Measurements from ENCODE around the gene NTM. TPM values are rescaled to one million over a fixed set of nuclear protein-coding genes. Genes with fewer than 3 reads are reported as not detected.

Gene NTM
- total RNA-seq, 4 donors from 2014 or later, result 0.78 to 1.1 (median 0.88) TPM; not detected in 1

GRCh38 chr11:131737357-131737756, 366.9 kb downstream of the NTM start:
- Histone ChIP-seq H3K4me1 (no peaks in the 10 kb centered on the region), H3K36me3 (no peaks in the 10 kb centered on the region), H3K27me3 (no peaks in the 10 kb centered on the region), H3K9me3 (no peaks in the 10 kb centered on the region), H3K27ac (no peak overlapping the region), H3K4me3 (replicated peaks in 1 of 3) (no peak overlapping the region)
- TF ChIP-seq CTCF (IDR thresholded peaks at IDR 0.05) (no peak), POLR2A (IDR thresholded peaks at IDR 0.05) (no peak)
- DNase-seq, result no peak
- 61 to 69% methylated on average over 7 of the region's 7 CpGs for WGBS, 2 donors
- intact Hi-C loops (cut with DNase I), result no loop called here

GRCh38 chr11:131739243-131739882, 368.9 kb downstream of the NTM start:
- Histone ChIP-seq H3K27ac (no peak overlapping the region), H3K9me3 (no peaks in the 10 kb centered on the region), H3K4me1 (no peaks in the 10 kb centered on the region), H3K36me3 (no peaks in the 10 kb centered on the region), H3K27me3 (no peaks in the 10 kb centered on the region), H3K4me3 (replicated peaks in 1 of 3) (no peak overlapping the region)
- intact Hi-C loops (cut with DNase I), result no loop called here
- 74 to 78% methylated on average over 11 of the region's 11 CpGs for WGBS, 2 donors
- no peak for DNase-seq
- TF ChIP-seq CTCF (IDR thresholded peaks at IDR 0.05) (no peak), POLR2A (IDR thresholded peaks at IDR 0.05) (no peak)

GRCh38 chr11:131744847-131745246, 374.4 kb downstream of the NTM start:
- TF ChIP-seq CTCF (IDR thresholded peaks at IDR 0.05) (no peak), POLR2A (IDR thresholded peaks at IDR 0.05) (no peak)
- 70 to 81% methylated on average over 8 of the region's 8 CpGs for WGBS, 2 donors
- Histone ChIP-seq H3K27ac (no peak overlapping the region), H3K4me1 (no peaks in the 10 kb centered on the region), H3K27me3 (no peaks in the 10 kb centered on the region), H3K36me3 (no peaks in the 10 kb centered on the region), H3K9me3 (no peaks in the 10 kb centered on the region), H3K4me3 (replicated peaks in 1 of 3) (no peak overlapping the region)
- no peak for DNase-seq
- intact Hi-C loops (cut with DNase I), result no loop called here

GRCh38 chr11:131745405-131745804, 375.0 kb downstream of the NTM start:
- Histone ChIP-seq H3K27me3 (no peaks in the 10 kb centered on the region), H3K9me3 (no peaks in the 10 kb centered on the region), H3K27ac (no peak overlapping the region), H3K36me3 (no peaks in the 10 kb centered on the region), H3K4me3 (replicated peaks in 1 of 3) (no peak overlapping the region), H3K4me1 (no peaks in the 10 kb centered on the region)
- no peak for DNase-seq
- intact Hi-C loops (cut with DNase I), result no loop called here
- 67 to 74% methylated on average over 6 of the region's 6 CpGs for WGBS, 2 donors
- TF ChIP-seq POLR2A (IDR thresholded peaks at IDR 0.05), result no peak
- TF ChIP-seq CTCF (IDR thresholded peaks at IDR 0.05), result no peak

DNA sequence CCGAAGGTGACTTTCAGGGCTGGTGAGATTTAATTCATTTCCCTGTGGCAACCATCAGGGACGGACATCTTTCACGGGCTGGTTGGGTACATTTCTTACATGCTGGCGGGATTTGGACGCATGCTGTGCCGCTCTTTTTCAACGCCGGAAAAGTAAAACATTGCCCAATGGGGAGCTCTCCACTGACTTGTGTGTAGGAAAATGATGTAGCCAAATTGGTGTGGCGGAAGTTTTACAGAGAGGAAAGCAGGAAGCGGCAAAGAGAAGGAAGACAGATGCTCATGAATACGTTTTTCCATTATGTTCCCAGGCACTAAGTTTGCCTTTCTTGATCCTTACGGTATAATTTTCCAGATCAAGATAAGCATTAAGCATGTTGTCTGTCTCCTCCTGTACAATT, 375.8 kb downstream of the NTM start:
- intact Hi-C loops (cut with DNase I), result no loop called here
- Histone ChIP-seq H3K27me3 (no peaks in the 10 kb centered on the region), H3K27ac (no peak overlapping the region), H3K36me3 (no peaks in the 10 kb centered on the region), H3K4me1 (no peaks in the 10 kb centered on the region), H3K4me3 (replicated peaks in 1 of 3) (no peak overlapping the region), H3K9me3 (no peaks in the 10 kb centered on the region)
- TF ChIP-seq POLR2A (IDR thresholded peaks at IDR 0.05) (no peak), CTCF (IDR thresholded peaks at IDR 0.05) (no peak)
- no peak for DNase-seq
- WGBS, 2 donors, result 86 to 87% methylated on average over 12 of the region's 12 CpGs
